Measurements from ENCODE around the gene LPIN2. TPM values are rescaled to one million over a fixed set of nuclear protein-coding genes. Genes with fewer than 3 reads are reported as not detected.
A peak's percentile ranks its signal among the peaks of the same experiment; 100 is the strongest.

The LPIN2 gene
- total and polyA plus RNA-seq, 2 of the 13 experiments (the other 11 are each of a cell fraction or from before 2014, with no cell fraction given): 46.0 to 119 TPM

DNA sequence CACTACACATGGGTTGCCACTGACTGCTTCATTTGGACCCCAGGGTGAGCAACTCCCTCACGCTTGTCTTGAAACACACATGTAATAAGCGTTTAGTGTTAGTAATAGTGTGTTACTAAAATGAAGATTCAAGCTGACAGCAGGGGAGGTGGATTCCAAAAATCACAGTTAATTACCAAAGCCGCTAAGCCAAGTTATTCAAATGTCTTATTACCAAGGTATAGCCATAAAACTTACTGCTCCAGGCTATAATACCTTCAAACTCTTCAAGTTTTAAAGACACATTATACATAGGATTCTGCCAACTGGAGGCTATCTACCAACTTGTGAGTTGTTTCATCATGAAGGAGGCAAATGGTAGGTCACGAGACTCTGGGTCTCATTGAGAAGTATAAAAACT, 2.9 kb downstream of the LPIN2 start:
- Histone ChIP-seq H3K4me1 (ENCODE audit: insufficient read depth, low read length) (peaks cover 77% of the 10 kb centered on the region), H4K20me1 (ENCODE audit: insufficient read depth, low read length) (peaks cover 60% of the 10 kb centered on the region), H3K36me3 (replicated peaks in 1 of 2; ENCODE audit: control insufficient read depth in 1 of 2, insufficient read depth in 2 of 2, low read length in 2 of 2) (peaks cover 7 to 46% of the 10 kb centered on the region in 2 experiments; a peak in 4 of 5 replicates), H3K27me3 (ENCODE audit: control insufficient read depth in 1 of 2, insufficient read depth in 2 of 2, low read length in 2 of 2) (no peaks in the 10 kb centered on the region; a peak in 1 of 5 replicates), H3K79me2 (ENCODE audit: insufficient read depth, low read length) (peaks cover 71% of the 10 kb centered on the region), H2AFZ (ENCODE audit: low read length) (no peak overlapping the region), H3K9me3 (ENCODE audit: low read length) (no peaks in the 10 kb centered on the region), H3K9ac (ENCODE audit: insufficient read depth, low read depth, low read length) (peak overlapping the region; percentile 87; the same call in 1 of the 2 replicates), H3K27ac (ENCODE audit: extremely low read length, insufficient read depth, low read length) (peak overlapping the region; percentile 20), H3K4me2 (ENCODE audit: low read depth, low read length) (peak overlapping the region; percentile 99), H3K4me3 (replicated peaks in 1 of 3; ENCODE audit: insufficient read depth in 1 of 3, low read depth in 2 of 3, low read length in 3 of 3) (peak overlapping the region; percentile 80 to 85 (median 84); a peak in 5 of 6 replicates)
- TF ChIP-seq NR3C1 (CRISPR knock-in tag; IDR thresholded peaks at IDR 0.05): no peak
- TF ChIP-seq, protein P1, sequence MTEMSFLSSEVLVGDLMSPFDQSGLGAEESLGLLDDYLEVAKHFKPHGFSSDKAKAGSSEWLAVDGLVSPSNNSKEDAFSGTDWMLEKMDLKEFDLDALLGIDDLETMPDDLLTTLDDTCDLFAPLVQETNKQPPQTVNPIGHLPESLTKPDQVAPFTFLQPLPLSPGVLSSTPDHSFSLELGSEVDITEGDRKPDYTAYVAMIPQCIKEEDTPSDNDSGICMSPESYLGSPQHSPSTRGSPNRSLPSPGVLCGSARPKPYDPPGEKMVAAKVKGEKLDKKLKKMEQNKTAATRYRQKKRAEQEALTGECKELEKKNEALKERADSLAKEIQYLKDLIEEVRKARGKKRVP (CRISPR knock-in tag; IDR thresholded peaks at IDR 0.05): no peak
- TF ChIP-seq, protein P2, sequence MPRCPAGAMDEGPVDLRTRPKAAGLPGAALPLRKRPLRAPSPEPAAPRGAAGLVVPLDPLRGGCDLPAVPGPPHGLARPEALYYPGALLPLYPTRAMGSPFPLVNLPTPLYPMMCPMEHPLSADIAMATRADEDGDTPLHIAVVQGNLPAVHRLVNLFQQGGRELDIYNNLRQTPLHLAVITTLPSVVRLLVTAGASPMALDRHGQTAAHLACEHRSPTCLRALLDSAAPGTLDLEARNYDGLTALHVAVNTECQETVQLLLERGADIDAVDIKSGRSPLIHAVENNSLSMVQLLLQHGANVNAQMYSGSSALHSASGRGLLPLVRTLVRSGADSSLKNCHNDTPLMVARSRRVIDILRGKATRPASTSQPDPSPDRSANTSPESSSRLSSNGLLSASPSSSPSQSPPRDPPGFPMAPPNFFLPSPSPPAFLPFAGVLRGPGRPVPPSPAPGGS (CRISPR knock-in tag; IDR thresholded peaks at IDR 0.05): no peak
- no peak for TF ChIP-seq RFXANK (CRISPR knock-in tag; IDR thresholded peaks at IDR 0.05)
- no peak for TF ChIP-seq ZNF441 (CRISPR knock-in tag; IDR thresholded peaks at IDR 0.05; ENCODE audit: borderline replicate concordance)
- no peak for TF ChIP-seq ZNF781 (CRISPR knock-in tag; IDR thresholded peaks at IDR 0.05; ENCODE audit: borderline replicate concordance, not compliant biosample characterization)
- TF ChIP-seq THYN1 (CRISPR knock-in tag; IDR thresholded peaks at IDR 0.05; ENCODE audit: borderline replicate concordance, low read depth): no peak
- TF ChIP-seq SIN3B (IDR thresholded peaks at IDR 0.05; ENCODE audit: low read length): no peak
- no peak for TF ChIP-seq ZKSCAN8 (CRISPR knock-in tag; IDR thresholded peaks at IDR 0.05; ENCODE audit: borderline replicate concordance)
- TF ChIP-seq SRSF9 (IDR thresholded peaks at IDR 0.05; ENCODE audit: borderline replicate concordance, insufficient read depth, low read depth, low read length, poor library complexity, severe bottlenecking): no peak
- TF ChIP-seq GLI4 (CRISPR knock-in tag; IDR thresholded peaks at IDR 0.05; ENCODE audit: borderline replicate concordance): no peak
- TF ChIP-seq GATA4 (IDR thresholded peaks at IDR 0.05; ENCODE audit: borderline replicate concordance, low read depth): no peak
- TF ChIP-seq TAF1 (CRISPR knock-in tag; IDR thresholded peaks at IDR 0.05): no peak
- TF ChIP-seq, protein P3, sequence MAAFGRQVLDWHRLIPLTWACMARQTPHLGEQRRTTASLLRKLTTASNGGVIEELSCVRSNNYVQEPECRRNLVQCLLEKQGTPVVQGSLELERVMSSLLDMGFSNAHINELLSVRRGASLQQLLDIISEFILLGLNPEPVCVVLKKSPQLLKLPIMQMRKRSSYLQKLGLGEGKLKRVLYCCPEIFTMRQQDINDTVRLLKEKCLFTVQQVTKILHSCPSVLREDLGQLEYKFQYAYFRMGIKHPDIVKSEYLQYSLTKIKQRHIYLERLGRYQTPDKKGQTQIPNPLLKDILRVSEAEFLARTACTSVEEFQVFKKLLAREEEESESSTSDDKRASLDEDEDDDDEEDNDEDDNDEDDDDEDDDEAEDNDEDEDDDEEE (CRISPR knock-in tag; IDR thresholded peaks at IDR 0.05): no peak
- TF ChIP-seq ZNF343 (CRISPR knock-in tag; IDR thresholded peaks at IDR 0.05): no peak
- TF ChIP-seq, protein P4, sequence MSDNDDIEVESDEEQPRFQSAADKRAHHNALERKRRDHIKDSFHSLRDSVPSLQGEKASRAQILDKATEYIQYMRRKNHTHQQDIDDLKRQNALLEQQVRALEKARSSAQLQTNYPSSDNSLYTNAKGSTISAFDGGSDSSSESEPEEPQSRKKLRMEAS (IDR thresholded peaks at IDR 0.05): no peak
- DNase-seq (ENCODE audit: low spot score): no peak
- in situ Hi-C loops (cut with HindIII; ENCODE audit: extremely low pct_ligation_motif_present, low pct_unique_long_range_greater_than_20kb) (no loop called here), intact Hi-C loops (cut with micrococcal nuclease; ENCODE audit: unreplicated experiment) (loop anchor here (5.0 kb wide), 1 partner anchor 117 kb away; no protein-coding TSS in a partner anchor)
- no peak for ATAC-seq
- WGBS (ENCODE audit: low lambda C conversion rate): 89% methylated on average over 4 of the region's 4 CpGs
- POLR2A ChIA-PET: interaction anchor here (1.1 to 2.6 kb wide), 2 partner anchors 15 to 24 kb away, joined by 3 to 6 read pairs; no protein-coding TSS in a partner anchor
- no TSS peak for BruUV-seq (replicated peaks)
- no peak for FAIRE-seq
- CTCF ChIA-PET (ENCODE audit: low intra/inter-chr PET ratio, low total read pairs): no interaction called here

Data from HepG2 (cell line).